ENCODE results near the gene DEFB131B.
"Not testable (repeated sequence)": the region's sequence is repeated elsewhere in the genome, so short reads cannot be mapped to it uniquely, and the experiment has no call there.

DNA sequence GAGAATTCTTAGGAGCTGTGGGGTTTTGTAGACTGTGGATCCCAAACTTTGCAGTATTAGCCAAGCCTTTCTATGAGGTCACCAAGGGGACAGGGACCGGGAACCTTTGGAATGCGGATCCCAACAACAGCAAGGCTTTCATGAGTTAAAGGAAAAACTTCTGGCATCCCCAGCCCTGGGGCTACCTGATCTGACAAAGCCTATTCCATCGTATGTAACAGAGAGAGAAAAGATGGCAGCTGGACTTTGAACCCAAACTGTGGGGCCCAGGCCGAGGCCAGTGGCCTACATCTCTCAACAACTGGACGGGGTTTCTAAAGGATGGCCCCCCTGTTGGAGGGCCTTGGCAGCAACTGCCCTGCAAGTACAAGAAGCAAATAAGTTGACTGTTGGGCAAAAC lies 32.5 kb downstream of the DEFB131B start:
- TF ChIP-seq, protein P1, sequence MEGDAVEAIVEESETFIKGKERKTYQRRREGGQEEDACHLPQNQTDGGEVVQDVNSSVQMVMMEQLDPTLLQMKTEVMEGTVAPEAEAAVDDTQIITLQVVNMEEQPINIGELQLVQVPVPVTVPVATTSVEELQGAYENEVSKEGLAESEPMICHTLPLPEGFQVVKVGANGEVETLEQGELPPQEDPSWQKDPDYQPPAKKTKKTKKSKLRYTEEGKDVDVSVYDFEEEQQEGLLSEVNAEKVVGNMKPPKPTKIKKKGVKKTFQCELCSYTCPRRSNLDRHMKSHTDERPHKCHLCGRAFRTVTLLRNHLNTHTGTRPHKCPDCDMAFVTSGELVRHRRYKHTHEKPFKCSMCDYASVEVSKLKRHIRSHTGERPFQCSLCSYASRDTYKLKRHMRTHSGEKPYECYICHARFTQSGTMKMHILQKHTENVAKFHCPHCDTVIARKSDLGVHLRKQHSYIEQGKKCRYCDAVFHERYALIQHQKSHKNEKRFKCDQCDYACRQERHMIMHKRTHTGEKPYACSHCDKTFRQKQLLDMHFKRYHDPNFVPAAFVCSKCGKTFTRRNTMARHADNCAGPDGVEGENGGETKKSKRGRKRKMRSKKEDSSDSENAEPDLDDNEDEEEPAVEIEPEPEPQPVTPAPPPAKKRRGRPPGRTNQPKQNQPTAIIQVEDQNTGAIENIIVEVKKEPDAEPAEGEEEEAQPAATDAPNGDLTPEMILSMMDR (IDR thresholded peaks at IDR 0.05), result not testable (repeated sequence)
- TF ChIP-seq EZH2, EZH2phosphoT487 (IDR thresholded peaks at IDR 0.05): not testable (repeated sequence)

All from neural progenitor cell (in vitro differentiated cells).